SJCRH30 (cell line): ENCODE data around the gene P2RX7. TPM values are rescaled to one million over a fixed set of nuclear protein-coding genes. Genes with fewer than 3 reads are reported as not detected.

ENCODE experiments used
- DNase-seq, 2 experiments: peaks; one replicate each; pipeline ENCODE4 v3.0.0-alpha.2; 2015 to 2020
- H3K27ac ChIP-seq: fragments of 250-450 bp; sonication (Bioruptor Pico); 2 replicates; pipeline ENCODE4 v1.5.1; 2020; ENCODE audit warnings: mild to moderate bottlenecking, moderate library complexity
- H3K27me3 ChIP-seq: fragments of 250-450 bp; sonication (Bioruptor Pico); 2 replicates; pipeline ENCODE4 v1.5.1; 2020; ENCODE audit warnings: mild to moderate bottlenecking, moderate library complexity
- H3K36me3 ChIP-seq: fragments of 250-450 bp; sonication (Bioruptor Pico); 2 replicates; pipeline ENCODE4 v1.5.1; 2020; ENCODE audit warnings: mild to moderate bottlenecking, moderate library complexity
- H3K4me1 ChIP-seq: fragments of 250-450 bp; sonication (Bioruptor Pico); 2 replicates; pipeline ENCODE4 v1.5.1; 2020; ENCODE audit warnings: mild to moderate bottlenecking, moderate library complexity
- H3K4me3 ChIP-seq: fragments of 250-450 bp; sonication (Bioruptor Pico); 2 replicates; pipeline ENCODE4 v1.5.1; 2020; ENCODE audit warnings: mild to moderate bottlenecking, moderate library complexity
- H3K9me3 ChIP-seq: fragments of 250-450 bp; sonication (Bioruptor Pico); replicated peaks from 2 replicates; pipeline ENCODE4 v1.5.1; 2020; ENCODE audit warnings: mild to moderate bottlenecking, moderate library complexity
- total RNA-seq: library from RNA; depleted of rRNA; stranded (reverse); fragments of >200 nt; shearing (Covaris generic); gene quantifications from 2 replicates; pipeline ENCODE4 v1.2.3, GENCODE V29; 2014

The P2RX7 gene
- total RNA-seq, 1 experiment from 2014 or later, result 2.5 TPM

DNA sequence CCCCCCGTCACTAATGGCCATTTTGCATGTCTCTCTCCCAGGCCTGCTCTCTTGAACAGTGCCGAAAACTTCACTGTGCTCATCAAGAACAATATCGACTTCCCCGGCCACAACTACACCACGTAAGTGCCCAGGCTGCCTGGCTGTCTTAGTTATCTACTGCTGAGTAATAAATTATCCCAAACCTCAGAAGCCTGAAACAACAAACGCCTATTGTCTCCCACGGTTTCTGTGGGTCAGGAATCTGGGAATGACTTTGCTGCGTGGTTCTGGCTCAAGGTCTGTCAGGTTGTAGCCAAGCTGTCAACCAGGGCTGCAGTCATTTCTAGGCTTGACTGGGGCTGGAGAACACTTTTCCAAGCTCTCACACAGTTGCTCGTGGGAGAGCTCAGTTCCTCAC, 32.6 kb downstream of the P2RX7 start:
- Histone ChIP-seq H3K36me3 (no peaks in the 10 kb centered on the region), H3K4me3 (no peak overlapping the region), H3K9me3 (no peaks in the 10 kb centered on the region), H3K27me3 (no peaks in the 10 kb centered on the region), H3K4me1 (no peaks in the 10 kb centered on the region), H3K27ac (no peak overlapping the region)
- no peak for DNase-seq

DNA sequence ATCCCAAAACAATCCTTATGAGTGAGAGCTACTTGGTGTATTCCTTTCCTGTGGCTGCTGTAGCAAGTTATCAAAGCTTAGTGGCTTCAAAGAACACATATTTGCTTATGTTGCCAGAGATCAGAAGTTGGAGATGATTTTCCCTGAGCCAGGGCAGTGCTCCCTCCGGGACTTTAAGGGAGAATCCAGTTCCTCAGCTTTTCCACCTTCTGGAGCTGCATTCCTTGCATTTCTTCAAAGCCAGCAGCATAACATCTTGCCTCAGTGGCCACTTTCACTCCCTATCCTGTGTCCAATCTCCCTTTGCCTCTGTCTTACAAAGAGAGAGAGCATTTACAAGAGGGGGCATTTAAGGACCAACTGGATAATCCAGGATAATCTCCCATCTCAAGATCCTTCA, 33.7 kb downstream of the P2RX7 start:
- no peak for DNase-seq

DNA sequence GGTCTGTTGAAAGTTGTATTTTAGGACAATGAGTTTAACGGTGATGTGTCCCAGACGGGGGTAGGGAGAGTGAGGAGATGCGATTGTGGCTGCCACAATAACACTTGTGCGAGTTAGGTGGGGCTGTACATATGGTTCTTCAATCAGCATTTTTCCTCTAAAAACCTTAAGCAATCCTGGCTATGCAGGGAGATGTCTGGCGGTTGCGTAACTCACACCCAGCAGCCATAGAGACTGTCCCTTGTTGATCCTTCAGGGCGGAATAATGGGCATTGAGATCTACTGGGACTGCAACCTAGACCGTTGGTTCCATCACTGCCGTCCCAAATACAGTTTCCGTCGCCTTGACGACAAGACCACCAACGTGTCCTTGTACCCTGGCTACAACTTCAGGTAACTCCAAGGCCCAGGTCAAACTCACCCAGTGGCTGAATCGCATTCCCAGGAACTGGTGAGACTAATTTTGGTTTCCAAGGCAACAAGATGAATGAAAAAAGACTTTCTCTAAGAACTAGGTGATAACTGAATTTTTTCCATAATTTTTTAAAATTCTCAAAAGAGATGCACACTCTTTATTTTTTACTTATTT, 34.6 kb downstream of the P2RX7 start:
- H3K9me3 ChIP-seq, result no peaks in the 10 kb centered on the region
- H3K27me3 ChIP-seq, result no peaks in the 10 kb centered on the region
- no peak overlapping the region for H3K27ac ChIP-seq
- no peak overlapping the region for H3K4me3 ChIP-seq
- no peak for DNase-seq
- peaks cover 10% of the 10 kb centered on the region; the same call in 1 of the 2 replicates for H3K4me1 ChIP-seq
- no peaks in the 10 kb centered on the region for H3K36me3 ChIP-seq

More for the DNA sequence above, 33.7 kb downstream of the P2RX7 start:
- Histone ChIP-seq H3K27me3 (no peaks in the 10 kb centered on the region), H3K4me3 (no peak overlapping the region), H3K9me3 (no peaks in the 10 kb centered on the region), H3K36me3 (no peaks in the 10 kb centered on the region), H3K4me1 (peaks cover 8% of the 10 kb centered on the region; the same call in 1 of the 2 replicates), H3K27ac (no peak overlapping the region)

DNA sequence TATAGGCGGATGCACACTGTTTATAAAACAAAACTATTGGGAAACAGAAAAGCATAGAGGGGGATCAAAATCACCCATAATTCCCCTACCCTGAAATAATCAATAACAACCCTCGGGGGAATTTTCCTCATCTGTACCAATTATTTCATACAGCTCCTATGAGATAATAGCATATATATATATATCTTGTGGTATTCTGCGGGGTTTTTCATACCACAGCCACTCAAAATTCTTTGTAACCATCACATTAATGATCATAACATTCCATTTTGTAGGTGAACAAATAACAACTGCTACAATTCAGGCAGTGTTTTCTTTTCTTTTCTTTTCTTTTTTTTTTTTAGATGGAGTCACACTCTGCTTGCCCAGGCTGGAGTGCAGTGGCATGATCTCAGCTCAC, 35.3 kb downstream of the P2RX7 start:
- Histone ChIP-seq H3K9me3 (no peaks in the 10 kb centered on the region), H3K36me3 (no peaks in the 10 kb centered on the region), H3K4me3 (no peak overlapping the region), H3K27me3 (no peaks in the 10 kb centered on the region), H3K27ac (no peak overlapping the region), H3K4me1 (peaks cover 12% of the 10 kb centered on the region; the same call in 1 of the 2 replicates)
- DNase-seq, result no peak

DNA sequence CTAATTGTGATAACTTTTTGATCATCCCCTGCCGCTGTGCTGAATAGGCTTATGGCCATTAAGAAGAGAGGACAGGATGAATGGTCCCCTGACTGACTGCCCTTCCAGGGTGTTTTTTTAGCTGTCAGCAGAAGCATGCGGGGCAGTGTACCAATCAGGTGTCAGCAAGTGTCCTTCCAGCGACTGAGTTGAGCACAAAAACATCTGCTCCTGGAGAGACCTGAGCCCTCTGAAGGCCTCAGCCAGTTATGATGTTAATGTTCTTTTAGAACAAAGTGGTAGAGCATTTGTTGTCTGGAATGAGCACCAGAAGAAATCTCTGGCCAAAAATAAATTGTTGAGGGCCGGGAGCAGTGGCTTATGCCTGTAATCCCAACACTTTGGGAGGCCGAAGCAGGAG, 37.5 kb downstream of the P2RX7 start:
- no peak overlapping the region for H3K27ac ChIP-seq
- H3K4me3 ChIP-seq, result no peak overlapping the region
- no peaks in the 10 kb centered on the region for H3K36me3 ChIP-seq
- no peak for DNase-seq
- no peaks in the 10 kb centered on the region for H3K9me3 ChIP-seq
- H3K27me3 ChIP-seq, result no peaks in the 10 kb centered on the region
- peaks cover 12% of the 10 kb centered on the region; the same call in 1 of the 2 replicates for H3K4me1 ChIP-seq

DNA sequence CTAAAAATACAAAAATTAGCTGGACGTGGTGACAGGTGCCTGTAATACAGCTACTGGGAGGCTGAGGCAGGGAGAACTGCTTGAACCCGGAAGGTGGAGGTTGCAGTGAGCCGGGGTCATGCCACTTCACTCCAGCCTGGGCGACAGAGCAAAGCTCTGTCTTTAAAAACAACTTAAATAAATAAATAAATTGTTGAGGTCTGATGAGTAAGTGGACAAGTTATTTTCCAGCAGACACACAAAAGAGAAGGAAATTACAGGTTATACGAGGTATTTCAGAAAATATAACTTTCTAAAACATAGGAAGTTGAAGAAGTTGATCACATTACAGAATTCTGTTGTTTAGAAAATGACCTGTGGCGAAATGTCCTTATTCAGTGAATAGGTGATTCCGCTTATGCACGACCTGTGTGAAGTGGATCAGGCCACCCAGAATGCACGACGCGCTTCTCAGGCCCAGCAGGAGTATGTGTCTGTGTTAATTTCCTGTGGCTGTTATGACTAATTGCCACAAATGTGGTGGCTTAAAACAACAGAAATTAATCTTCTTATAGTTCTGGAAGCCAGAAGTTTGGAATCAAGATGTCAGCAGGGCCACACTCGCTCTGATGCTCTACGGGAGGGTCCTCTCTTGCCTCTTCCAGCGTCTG, 38.1 kb downstream of the P2RX7 start:
- Histone ChIP-seq H3K9me3 (no peaks in the 10 kb centered on the region), H3K36me3 (no peaks in the 10 kb centered on the region)
- peak in 1 of 2 experiments; percentile 23 for DNase-seq

DNA sequence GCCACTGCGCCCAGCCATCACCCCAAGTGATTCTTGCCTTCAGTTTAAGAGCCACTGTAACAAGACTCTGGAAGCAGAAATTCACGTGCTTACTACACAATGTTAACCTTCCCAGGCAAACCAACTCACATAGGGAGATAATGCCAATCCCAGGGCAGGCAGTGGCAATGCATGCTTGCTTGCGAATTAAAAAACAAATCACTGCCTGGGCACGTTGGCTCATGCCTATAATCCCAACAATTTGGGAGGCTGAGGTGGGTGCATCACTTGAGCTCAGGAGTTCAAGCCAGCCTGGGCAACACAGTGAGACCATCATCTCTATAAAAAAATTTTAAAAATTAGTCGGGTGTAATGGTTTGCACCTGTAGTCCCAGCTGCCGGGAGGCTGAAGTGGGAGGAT, 39.5 kb downstream of the P2RX7 start:
- Histone ChIP-seq H3K27ac (no peak overlapping the region), H3K4me1 (peaks cover 12% of the 10 kb centered on the region; the same call in 1 of the 2 replicates), H3K36me3 (no peaks in the 10 kb centered on the region), H3K27me3 (no peaks in the 10 kb centered on the region), H3K4me3 (no peak overlapping the region), H3K9me3 (no peaks in the 10 kb centered on the region)
- no peak for DNase-seq

More for the DNA sequence above, 38.1 kb downstream of the P2RX7 start:
- Histone ChIP-seq H3K4me3 (no peak overlapping the region), H3K4me1 (peaks cover 12% of the 10 kb centered on the region; the same call in 1 of the 2 replicates), H3K27ac (no peak overlapping the region), H3K27me3 (no peaks in the 10 kb centered on the region)

DNA sequence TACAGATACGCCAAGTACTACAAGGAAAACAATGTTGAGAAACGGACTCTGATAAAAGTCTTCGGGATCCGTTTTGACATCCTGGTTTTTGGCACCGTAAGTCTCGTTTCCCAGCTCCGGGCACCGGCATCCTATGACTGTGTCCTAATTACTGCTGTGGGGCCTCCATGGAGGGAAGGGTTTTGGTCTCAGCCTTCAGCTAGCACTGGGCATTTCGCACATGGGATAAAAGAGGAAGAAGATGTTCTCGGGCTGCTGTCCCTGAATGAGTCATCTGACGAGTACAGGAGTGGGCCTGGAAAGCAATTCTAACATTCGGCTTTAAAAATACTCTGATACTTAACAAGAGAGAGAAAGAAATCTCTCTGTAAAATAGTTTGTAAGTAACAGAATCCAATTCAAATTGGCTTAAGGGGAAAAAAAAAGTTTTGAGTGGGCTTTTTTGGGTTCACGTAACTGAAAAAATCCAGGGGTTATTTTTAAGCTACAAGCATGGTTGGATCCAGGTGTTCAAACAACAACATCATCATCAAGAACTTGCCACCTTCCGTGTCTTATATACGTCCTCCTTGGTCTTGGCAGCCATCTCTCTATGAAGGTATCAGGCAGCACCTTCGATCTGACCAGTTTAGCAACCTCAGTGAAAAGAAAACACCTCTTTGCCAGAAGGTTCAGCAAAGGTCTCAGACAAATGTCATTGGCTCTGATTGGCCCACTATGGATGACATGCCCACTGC, 42.9 kb downstream of the P2RX7 start:
- H3K36me3 ChIP-seq, result no peaks in the 10 kb centered on the region
- peaks cover 10% of the 10 kb centered on the region; the same call in 1 of the 2 replicates for H3K4me1 ChIP-seq
- no peak for DNase-seq

DNA sequence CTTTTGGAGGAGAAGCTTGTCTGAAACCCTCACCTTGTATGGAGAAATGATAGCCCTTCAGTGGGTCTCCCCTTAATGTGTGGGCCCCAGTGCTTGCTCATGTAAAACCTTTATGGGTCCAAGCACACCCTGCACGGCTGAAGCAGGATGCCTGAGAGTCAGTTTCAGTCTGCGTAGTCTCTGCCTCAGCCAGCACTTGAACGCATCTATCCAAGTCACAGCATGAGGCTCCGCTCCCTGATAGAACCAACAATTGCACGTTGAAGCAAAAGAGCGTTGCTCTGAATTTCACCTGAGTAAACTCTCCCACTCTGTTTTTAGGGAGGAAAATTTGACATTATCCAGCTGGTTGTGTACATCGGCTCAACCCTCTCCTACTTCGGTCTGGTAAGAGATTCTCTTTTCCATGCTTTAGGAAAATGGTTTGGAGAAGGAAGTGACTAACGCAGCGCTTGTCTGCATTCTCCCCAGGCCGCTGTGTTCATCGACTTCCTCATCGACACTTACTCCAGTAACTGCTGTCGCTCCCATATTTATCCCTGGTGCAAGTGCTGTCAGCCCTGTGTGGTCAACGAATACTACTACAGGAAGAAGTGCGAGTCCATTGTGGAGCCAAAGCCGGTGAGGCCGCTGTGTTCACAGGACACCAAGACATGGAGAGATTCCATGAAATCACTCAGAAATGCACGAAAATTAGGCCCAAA, 44.3 kb downstream of the P2RX7 start:
- H3K4me3 ChIP-seq, result no peak overlapping the region
- DNase-seq, result no peak
- H3K27me3 ChIP-seq, result no peaks in the 10 kb centered on the region
- H3K27ac ChIP-seq, result no peak overlapping the region
- no peaks in the 10 kb centered on the region for H3K36me3 ChIP-seq
- 0 out of 2 replicates have a peak, but pooled peaks cover 2% of the 10 kb centered on the region for H3K4me1 ChIP-seq
- H3K9me3 ChIP-seq, result no peaks in the 10 kb centered on the region

More for the DNA sequence above, 42.9 kb downstream of the P2RX7 start:
- H3K27ac ChIP-seq, result no peak overlapping the region
- H3K4me3 ChIP-seq, result no peak overlapping the region
- H3K27me3 ChIP-seq, result no peaks in the 10 kb centered on the region
- H3K9me3 ChIP-seq, result no peaks in the 10 kb centered on the region

DNA sequence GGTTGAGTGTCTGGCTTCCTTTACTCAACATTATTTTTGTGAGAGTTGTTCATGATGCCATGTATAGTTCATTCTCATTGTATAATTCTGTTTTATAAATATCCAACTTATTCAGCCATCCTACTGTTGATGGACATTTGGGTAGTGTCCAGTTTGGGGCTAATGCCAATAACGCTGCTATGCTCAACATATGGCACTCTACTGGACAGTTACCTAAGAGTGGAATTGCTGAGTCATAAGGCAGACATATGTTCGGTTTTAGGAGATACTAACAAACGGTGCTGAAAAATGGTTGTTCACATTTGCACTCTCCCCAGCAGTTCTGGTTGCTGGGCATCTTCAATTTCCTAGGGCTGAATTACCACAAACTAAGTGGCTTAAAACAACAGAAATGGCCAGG, 48.5 kb downstream of the P2RX7 start:
- no peaks in the 10 kb centered on the region for H3K27me3 ChIP-seq
- no peaks in the 10 kb centered on the region for H3K9me3 ChIP-seq
- no peaks in the 10 kb centered on the region for H3K36me3 ChIP-seq
- H3K4me3 ChIP-seq, result no peak overlapping the region
- no peaks in the 10 kb centered on the region for H3K4me1 ChIP-seq
- no peak for DNase-seq
- H3K27ac ChIP-seq, result no peak overlapping the region

DNA sequence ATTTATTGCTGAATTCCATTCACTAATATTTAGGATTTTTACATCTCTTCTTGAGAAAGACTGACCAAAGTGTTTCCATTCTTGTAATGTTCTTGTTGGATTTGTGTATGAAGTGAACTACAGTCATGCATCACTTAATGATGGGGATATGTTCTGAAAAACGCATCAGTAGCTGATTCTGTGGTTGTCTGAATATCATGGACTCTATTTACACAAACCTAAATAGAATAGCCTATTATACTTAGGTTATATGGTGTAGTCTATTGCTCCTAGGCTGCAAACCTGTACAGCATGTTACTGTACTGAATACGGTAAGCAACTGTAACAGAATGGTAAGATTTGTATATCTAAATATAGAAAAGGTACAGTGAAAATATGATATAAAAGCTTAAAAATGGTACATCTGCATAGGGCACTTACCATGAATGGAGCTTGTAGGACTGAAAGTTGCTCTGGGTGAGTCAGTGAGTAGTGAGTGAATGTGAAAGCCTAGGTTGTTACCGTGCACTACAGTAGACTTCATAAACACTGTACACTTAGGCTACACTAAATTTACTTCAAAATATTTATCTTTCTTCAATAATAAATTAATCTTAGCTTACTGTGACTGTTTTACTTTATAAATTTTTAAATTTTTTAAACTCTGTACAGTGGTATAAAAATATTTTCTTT, 49.7 kb downstream of the P2RX7 start:
- no peaks in the 10 kb centered on the region for H3K27me3 ChIP-seq
- no peaks in the 10 kb centered on the region for H3K4me1 ChIP-seq
- no peak for DNase-seq
- H3K4me3 ChIP-seq, result no peak overlapping the region
- H3K36me3 ChIP-seq, result no peaks in the 10 kb centered on the region
- H3K27ac ChIP-seq, result no peak overlapping the region
- H3K9me3 ChIP-seq, result no peaks in the 10 kb centered on the region

DNA sequence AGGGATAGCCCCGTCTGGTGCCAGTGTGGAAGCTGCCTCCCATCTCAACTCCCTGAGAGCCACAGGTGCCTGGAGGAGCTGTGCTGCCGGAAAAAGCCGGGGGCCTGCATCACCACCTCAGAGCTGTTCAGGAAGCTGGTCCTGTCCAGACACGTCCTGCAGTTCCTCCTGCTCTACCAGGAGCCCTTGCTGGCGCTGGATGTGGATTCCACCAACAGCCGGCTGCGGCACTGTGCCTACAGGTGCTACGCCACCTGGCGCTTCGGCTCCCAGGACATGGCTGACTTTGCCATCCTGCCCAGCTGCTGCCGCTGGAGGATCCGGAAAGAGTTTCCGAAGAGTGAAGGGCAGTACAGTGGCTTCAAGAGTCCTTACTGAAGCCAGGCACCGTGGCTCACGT, 51.7 kb downstream of the P2RX7 start:
- no peak overlapping the region for H3K4me3 ChIP-seq
- peaks cover under 1% of the 10 kb centered on the region for H3K4me1 ChIP-seq
- no peak for DNase-seq
- H3K36me3 ChIP-seq, result no peaks in the 10 kb centered on the region
- no peaks in the 10 kb centered on the region for H3K9me3 ChIP-seq
- no peak overlapping the region for H3K27ac ChIP-seq
- H3K27me3 ChIP-seq, result no peaks in the 10 kb centered on the region

DNA sequence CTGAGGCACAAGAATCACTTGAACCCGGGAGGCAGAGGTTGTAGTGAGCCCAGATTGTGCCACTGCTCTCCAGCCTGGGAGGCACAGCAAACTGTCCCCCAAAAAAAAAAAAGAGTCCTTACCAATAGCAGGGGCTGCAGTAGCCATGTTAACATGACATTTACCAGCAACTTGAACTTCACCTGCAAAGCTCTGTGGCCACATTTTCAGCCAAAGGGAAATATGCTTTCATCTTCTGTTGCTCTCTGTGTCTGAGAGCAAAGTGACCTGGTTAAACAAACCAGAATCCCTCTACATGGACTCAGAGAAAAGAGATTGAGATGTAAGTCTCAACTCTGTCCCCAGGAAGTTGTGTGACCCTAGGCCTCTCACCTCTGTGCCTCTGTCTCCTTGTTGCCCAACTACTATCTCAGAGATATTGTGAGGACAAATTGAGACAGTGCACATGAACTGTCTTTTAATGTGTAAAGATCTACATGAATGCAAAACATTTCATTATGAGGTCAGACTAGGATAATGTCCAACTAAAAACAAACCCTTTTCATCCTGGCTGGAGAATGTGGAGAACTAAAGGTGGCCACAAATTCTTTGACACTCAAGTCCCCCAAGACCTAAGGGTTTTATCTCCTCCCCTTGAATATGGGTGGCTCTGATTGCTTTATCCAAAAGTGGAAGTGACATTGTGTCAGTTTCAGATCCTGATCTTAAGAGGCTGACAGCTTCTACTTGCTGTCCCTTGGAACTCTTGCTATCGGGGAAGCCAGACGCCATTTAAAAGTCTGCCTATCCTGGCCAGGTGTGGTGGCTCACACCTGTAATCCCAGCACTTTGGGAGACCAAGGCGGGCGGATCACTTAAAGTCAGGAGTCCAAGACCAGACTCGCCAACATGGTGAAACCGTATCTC, 52.6 kb downstream of the P2RX7 start:
- H3K27me3 ChIP-seq, result no peaks in the 10 kb centered on the region
- no peak for DNase-seq
- no peaks in the 10 kb centered on the region for H3K36me3 ChIP-seq
- no peak overlapping the region for H3K27ac ChIP-seq
- H3K4me1 ChIP-seq, result peaks cover 8% of the 10 kb centered on the region
- no peak overlapping the region for H3K4me3 ChIP-seq
- no peaks in the 10 kb centered on the region for H3K9me3 ChIP-seq
